HL-60 (cell line): Measurements from ENCODE around the gene SLC16A10.

Source experiments
- GABPA ChIP-seq: IDR thresholded peaks from 2 replicates; pipeline ENCODE4 v1.6.1; 2012; ENCODE audit warnings: low read depth
- POLR2AphosphoS5 ChIP-seq: IDR thresholded peaks from 2 replicates; pipeline ENCODE4 v1.6.1; 2012; ENCODE audit warnings: low read depth
- SPI1 ChIP-seq: IDR thresholded peaks from 2 replicates; pipeline ENCODE4 v1.6.1; 2012; ENCODE audit warnings: low read depth, mild to moderate bottlenecking, borderline replicate concordance
- TF ChIP-seq, protein P1 (sequence below): IDR thresholded peaks from one replicate; pipeline ENCODE4 v1.5.1; 2011; ENCODE audit warnings: low read length, control low read depth, inconsistent platforms; ENCODE audit not compliant: insufficient read depth
- TF ChIP-seq, protein P2 (sequence below): IDR thresholded peaks from 2 replicates; pipeline ENCODE4 v1.6.1; 2012; ENCODE audit warnings: low read depth; ENCODE audit not compliant: insufficient replicate concordance

- TF ChIP-seq POLR2AphosphoS5 (no peak), SPI1 (no peak), GABPA (no peak)
- TF ChIP-seq, protein P1, sequence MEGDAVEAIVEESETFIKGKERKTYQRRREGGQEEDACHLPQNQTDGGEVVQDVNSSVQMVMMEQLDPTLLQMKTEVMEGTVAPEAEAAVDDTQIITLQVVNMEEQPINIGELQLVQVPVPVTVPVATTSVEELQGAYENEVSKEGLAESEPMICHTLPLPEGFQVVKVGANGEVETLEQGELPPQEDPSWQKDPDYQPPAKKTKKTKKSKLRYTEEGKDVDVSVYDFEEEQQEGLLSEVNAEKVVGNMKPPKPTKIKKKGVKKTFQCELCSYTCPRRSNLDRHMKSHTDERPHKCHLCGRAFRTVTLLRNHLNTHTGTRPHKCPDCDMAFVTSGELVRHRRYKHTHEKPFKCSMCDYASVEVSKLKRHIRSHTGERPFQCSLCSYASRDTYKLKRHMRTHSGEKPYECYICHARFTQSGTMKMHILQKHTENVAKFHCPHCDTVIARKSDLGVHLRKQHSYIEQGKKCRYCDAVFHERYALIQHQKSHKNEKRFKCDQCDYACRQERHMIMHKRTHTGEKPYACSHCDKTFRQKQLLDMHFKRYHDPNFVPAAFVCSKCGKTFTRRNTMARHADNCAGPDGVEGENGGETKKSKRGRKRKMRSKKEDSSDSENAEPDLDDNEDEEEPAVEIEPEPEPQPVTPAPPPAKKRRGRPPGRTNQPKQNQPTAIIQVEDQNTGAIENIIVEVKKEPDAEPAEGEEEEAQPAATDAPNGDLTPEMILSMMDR: no peak
- TF ChIP-seq, protein P2, sequence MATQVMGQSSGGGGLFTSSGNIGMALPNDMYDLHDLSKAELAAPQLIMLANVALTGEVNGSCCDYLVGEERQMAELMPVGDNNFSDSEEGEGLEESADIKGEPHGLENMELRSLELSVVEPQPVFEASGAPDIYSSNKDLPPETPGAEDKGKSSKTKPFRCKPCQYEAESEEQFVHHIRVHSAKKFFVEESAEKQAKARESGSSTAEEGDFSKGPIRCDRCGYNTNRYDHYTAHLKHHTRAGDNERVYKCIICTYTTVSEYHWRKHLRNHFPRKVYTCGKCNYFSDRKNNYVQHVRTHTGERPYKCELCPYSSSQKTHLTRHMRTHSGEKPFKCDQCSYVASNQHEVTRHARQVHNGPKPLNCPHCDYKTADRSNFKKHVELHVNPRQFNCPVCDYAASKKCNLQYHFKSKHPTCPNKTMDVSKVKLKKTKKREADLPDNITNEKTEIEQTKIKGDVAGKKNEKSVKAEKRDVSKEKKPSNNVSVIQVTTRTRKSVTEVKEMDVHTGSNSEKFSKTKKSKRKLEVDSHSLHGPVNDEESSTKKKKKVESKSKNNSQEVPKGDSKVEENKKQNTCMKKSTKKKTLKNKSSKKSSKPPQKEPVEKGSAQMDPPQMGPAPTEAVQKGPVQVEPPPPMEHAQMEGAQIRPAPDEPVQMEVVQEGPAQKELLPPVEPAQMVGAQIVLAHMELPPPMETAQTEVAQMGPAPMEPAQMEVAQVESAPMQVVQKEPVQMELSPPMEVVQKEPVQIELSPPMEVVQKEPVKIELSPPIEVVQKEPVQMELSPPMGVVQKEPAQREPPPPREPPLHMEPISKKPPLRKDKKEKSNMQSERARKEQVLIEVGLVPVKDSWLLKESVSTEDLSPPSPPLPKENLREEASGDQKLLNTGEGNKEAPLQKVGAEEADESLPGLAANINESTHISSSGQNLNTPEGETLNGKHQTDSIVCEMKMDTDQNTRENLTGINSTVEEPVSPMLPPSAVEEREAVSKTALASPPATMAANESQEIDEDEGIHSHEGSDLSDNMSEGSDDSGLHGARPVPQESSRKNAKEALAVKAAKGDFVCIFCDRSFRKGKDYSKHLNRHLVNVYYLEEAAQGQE: no peak
These were observed 86.6 kb downstream of the SLC16A10 start for GRCh38 chr6:111173946-111174345.
